K562 (cell line): ENCODE measurements around the gene OR10G7.

ENCODE experiments used
- CAMTA2 ChIP-seq: fragments of 250-450 bp; sonication (Bioruptor Pico); conservative IDR thresholded peaks from 2 replicates; pipeline ENCODE4 v1.5.1; 2022
- MTF1 ChIP-seq: fragments of 250-450 bp; sonication (Bioruptor Pico); IDR thresholded peaks from 2 replicates; pipeline ENCODE4 v1.9.0; 2021; ENCODE audit warnings: moderate library complexity, mild to moderate bottlenecking, inconsistent platforms, borderline replicate concordance
- RBBP5 ChIP-seq: fragments of 200-600 bp; sonication (generic); IDR thresholded peaks from 2 replicates; pipeline ENCODE4 v1.6.1; 2012; ENCODE audit warnings: borderline replicate concordance, mild to moderate bottlenecking, low read length, control low read depth, inconsistent platforms; ENCODE audit not compliant: insufficient read depth, poor library complexity, severe bottlenecking
- TF ChIP-seq, protein P1 (sequence below), 3 experiments: IDR thresholded peaks in 2 of 3; conservative IDR thresholded peaks in 1 of 3; 2 replicates each; pipeline ENCODE4 v1.5.1; 2011 to 2012; ENCODE audit warnings: low read length in 3 of 3, mild to moderate bottlenecking in 3 of 3, control low read depth in 2 of 3, improper control_type of control experiment in 1 of 3, inconsistent platforms in 1 of 3, low read depth in 1 of 3, mixed read lengths in 1 of 3, moderate library complexity in 1 of 3; ENCODE audit not compliant: insufficient read depth in 2 of 3

- TF ChIP-seq CAMTA2 (CRISPR knock-in tag) (no peak), RBBP5 (no peak), MTF1 (CRISPR knock-in tag) (no peak)
- TF ChIP-seq, protein P1, sequence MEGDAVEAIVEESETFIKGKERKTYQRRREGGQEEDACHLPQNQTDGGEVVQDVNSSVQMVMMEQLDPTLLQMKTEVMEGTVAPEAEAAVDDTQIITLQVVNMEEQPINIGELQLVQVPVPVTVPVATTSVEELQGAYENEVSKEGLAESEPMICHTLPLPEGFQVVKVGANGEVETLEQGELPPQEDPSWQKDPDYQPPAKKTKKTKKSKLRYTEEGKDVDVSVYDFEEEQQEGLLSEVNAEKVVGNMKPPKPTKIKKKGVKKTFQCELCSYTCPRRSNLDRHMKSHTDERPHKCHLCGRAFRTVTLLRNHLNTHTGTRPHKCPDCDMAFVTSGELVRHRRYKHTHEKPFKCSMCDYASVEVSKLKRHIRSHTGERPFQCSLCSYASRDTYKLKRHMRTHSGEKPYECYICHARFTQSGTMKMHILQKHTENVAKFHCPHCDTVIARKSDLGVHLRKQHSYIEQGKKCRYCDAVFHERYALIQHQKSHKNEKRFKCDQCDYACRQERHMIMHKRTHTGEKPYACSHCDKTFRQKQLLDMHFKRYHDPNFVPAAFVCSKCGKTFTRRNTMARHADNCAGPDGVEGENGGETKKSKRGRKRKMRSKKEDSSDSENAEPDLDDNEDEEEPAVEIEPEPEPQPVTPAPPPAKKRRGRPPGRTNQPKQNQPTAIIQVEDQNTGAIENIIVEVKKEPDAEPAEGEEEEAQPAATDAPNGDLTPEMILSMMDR (IDR thresholded peaks at IDR 0.05 in 2 of 3, conservative IDR thresholded peaks at IDR 0.05 in 1 of 3; ENCODE audit: insufficient read depth in 2 of 3, low read depth in 1 of 3, low read length in 3 of 3) = no peak
These were observed 37.5 kb upstream of the OR10G7 start for GRCh38 chr11:124078591-124078990.
